Activated T-cell treated with anti-CD3 and anti-CD28 coated beads for 1 hour (primary cell): ENCODE measurements around the gene DIPK1A.
"Not testable (repeated sequence)": the region's sequence is repeated elsewhere in the genome, so short reads cannot be mapped to it uniquely, and the experiment has no call there.

ENCODE experiments used
- DNase-seq: peaks from one replicate; pipeline ENCODE4 v3.0.0-alpha.2; 2020; ENCODE audit warnings: low read depth

Gene DIPK1A

GRCh38 chr1:92916899-92917298, 44.4 kb downstream of the DIPK1A start:
- DNase-seq, result no peak

GRCh38 chr1:92915547-92915946, 45.7 kb downstream of the DIPK1A start:
- DNase-seq, result no peak

- DNase-seq, result no peak
Measured at GRCh38 chr1:92913093-92913819, 48.0 kb downstream of the DIPK1A start.

- no peak for DNase-seq
Measured at GRCh38 chr1:92910081-92910480, 51.2 kb downstream of the DIPK1A start.

- no peak for DNase-seq
Measured at GRCh38 chr1:92909321-92909720, 51.9 kb downstream of the DIPK1A start.

- no peak for DNase-seq
Measured at GRCh38 chr1:92907949-92908684, 53.1 kb downstream of the DIPK1A start.

- no peak for DNase-seq
Measured at GRCh38 chr1:92903765-92904164, 57.5 kb downstream of the DIPK1A start.

GRCh38 chr1:92902406-92902744, 58.9 kb downstream of the DIPK1A start:
- no peak for DNase-seq

GRCh38 chr1:92901699-92902405, 59.4 kb downstream of the DIPK1A start:
- no peak for DNase-seq

- no peak for DNase-seq
Measured at GRCh38 chr1:92901126-92901525, 60.1 kb downstream of the DIPK1A start.

- DNase-seq, result no peak
Measured at GRCh38 chr1:92900539-92900938, 60.7 kb downstream of the DIPK1A start.

- DNase-seq, result no peak
Measured at GRCh38 chr1:92899780-92900179, 61.5 kb downstream of the DIPK1A start.

- not testable (repeated sequence) for DNase-seq
Measured at GRCh38 chr1:92898053-92898452, 63.2 kb downstream of the DIPK1A start.

- DNase-seq, result no peak
Measured at GRCh38 chr1:92887465-92887864, 73.8 kb downstream of the DIPK1A start.

GRCh38 chr1:92886886-92887419, 74.3 kb downstream of the DIPK1A start:
- no peak for DNase-seq

- no peak for DNase-seq
Measured at GRCh38 chr1:92884195-92884594, 77.1 kb downstream of the DIPK1A start.

GRCh38 chr1:92883297-92883696, 78.0 kb downstream of the DIPK1A start:
- DNase-seq, result no peak

GRCh38 chr1:92882819-92883218, 78.4 kb downstream of the DIPK1A start:
- peak; percentile 22 for DNase-seq

- no peak for DNase-seq
Measured at GRCh38 chr1:92881391-92881790, 79.9 kb downstream of the DIPK1A start.

GRCh38 chr1:92879316-92879968, 81.8 kb downstream of the DIPK1A start:
- DNase-seq, result no peak

GRCh38 chr1:92877792-92878191, 83.5 kb downstream of the DIPK1A start:
- no peak for DNase-seq

GRCh38 chr1:92877081-92877711, 84.1 kb downstream of the DIPK1A start:
- no peak for DNase-seq
